Tibial nerve (tissue), 4 donors: ENCODE results near the gene HS3ST6.
"Not testable (repeated sequence)": the region's sequence is repeated elsewhere in the genome, so short reads cannot be mapped to it uniquely, and the experiment has no call there.

Experiments used
- EP300 ChIP-seq, 2 donors: sonication (generic); formaldehyde crosslinking; IDR thresholded peaks; one replicate each; pipeline ENCODE4 v1.6.1; 2017; ENCODE audit warnings: antibody characterized with exemption in 2 of 2, mild to moderate bottlenecking in 1 of 2
- TF ChIP-seq, protein P1 (sequence below), 5 experiments: fragments of 200-600 bp in 3 of 5; fragments of 450-650 bp in 2 of 5; sonication (generic) in 3 of 5; IDR thresholded peaks; one replicate each; pipeline ENCODE4 v1.5.1; 2016 to 2019; ENCODE audit warnings: antibody characterized with exemption in 5 of 5, mild to moderate bottlenecking in 3 of 5, moderate library complexity in 2 of 5

GRCh38 chr16:1939833-1940232 lies 21.6 kb upstream of the HS3ST6 start:
- TF ChIP-seq EP300 (IDR thresholded peaks at IDR 0.05): not testable (repeated sequence)
- TF ChIP-seq, protein P1, sequence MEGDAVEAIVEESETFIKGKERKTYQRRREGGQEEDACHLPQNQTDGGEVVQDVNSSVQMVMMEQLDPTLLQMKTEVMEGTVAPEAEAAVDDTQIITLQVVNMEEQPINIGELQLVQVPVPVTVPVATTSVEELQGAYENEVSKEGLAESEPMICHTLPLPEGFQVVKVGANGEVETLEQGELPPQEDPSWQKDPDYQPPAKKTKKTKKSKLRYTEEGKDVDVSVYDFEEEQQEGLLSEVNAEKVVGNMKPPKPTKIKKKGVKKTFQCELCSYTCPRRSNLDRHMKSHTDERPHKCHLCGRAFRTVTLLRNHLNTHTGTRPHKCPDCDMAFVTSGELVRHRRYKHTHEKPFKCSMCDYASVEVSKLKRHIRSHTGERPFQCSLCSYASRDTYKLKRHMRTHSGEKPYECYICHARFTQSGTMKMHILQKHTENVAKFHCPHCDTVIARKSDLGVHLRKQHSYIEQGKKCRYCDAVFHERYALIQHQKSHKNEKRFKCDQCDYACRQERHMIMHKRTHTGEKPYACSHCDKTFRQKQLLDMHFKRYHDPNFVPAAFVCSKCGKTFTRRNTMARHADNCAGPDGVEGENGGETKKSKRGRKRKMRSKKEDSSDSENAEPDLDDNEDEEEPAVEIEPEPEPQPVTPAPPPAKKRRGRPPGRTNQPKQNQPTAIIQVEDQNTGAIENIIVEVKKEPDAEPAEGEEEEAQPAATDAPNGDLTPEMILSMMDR (IDR thresholded peaks at IDR 0.05): not testable (repeated sequence)
